GM23338 (cell line): ENCODE data around the gene MYADM. TPM values are rescaled to one million over a fixed set of nuclear protein-coding genes. Genes with fewer than 3 reads are reported as not detected.

ENCODE experiments used
- ATAC-seq: fragments of 200-7000 bp; cut with Tn5 transposase; 3 replicates; pipeline ENCODE4 v1.9.1; 2020
- DNase-seq: peaks from one replicate; pipeline ENCODE4 v3.0.0-alpha.2; 2015; ENCODE audit warnings: low spot score
- H2AFZ ChIP-seq: fragments of 200-600 bp; sonication (generic); 2 replicates; pipeline ENCODE4 v1.8.0; 2016; ENCODE audit warnings: antibody characterized with exemption, mild to moderate bottlenecking, moderate library complexity
- H3F3A ChIP-seq: fragments of 200-600 bp; sonication (generic); replicated peaks from 2 replicates; pipeline ENCODE4 v1.8.0; 2017; ENCODE audit warnings: antibody characterized with exemption, mixed run types, low read depth
- H3K27ac ChIP-seq: fragments of 200-600 bp; sonication (generic); 2 replicates; pipeline ENCODE4 v1.6.1; 2016; ENCODE audit warnings: low read depth
- H3K27me3 ChIP-seq: fragments of 200-600 bp; sonication (generic); 2 replicates; pipeline ENCODE4 v1.8.0; 2016; ENCODE audit warnings: mild to moderate bottlenecking, mixed run types, moderate library complexity; ENCODE audit not compliant: insufficient read depth
- H3K36me3 ChIP-seq: fragments of 200-600 bp; sonication (generic); 2 replicates; pipeline ENCODE4 v1.8.0; 2016; ENCODE audit warnings: mild to moderate bottlenecking; ENCODE audit not compliant: insufficient read depth
- H3K4me1 ChIP-seq: fragments of 200-600 bp; sonication (generic); 2 replicates; pipeline ENCODE4 v1.8.0; 2016; ENCODE audit warnings: mild to moderate bottlenecking, moderate library complexity; ENCODE audit not compliant: insufficient read depth
- H3K4me2 ChIP-seq: fragments of 200-600 bp; sonication (generic); 2 replicates; pipeline ENCODE4 v1.7.1; 2017; ENCODE audit warnings: mixed run types
- H3K4me3 ChIP-seq: fragments of 200-600 bp; sonication (generic); 2 replicates; pipeline ENCODE4 v1.6.1; 2016; ENCODE audit warnings: mixed run types
- H3K79me2 ChIP-seq: fragments of 200-600 bp; sonication (generic); replicated peaks from 2 replicates; pipeline ENCODE4 v1.8.0; 2017; ENCODE audit warnings: mild to moderate bottlenecking; ENCODE audit not compliant: insufficient read depth
- H3K9me2 ChIP-seq: fragments of 200-600 bp; sonication (generic); 2 replicates; pipeline ENCODE4 v1.8.0; 2017; ENCODE audit not compliant: insufficient read depth
- H4K20me1 ChIP-seq: fragments of 200-600 bp; sonication (generic); replicated peaks from 2 replicates; pipeline ENCODE4 v1.8.0; 2017; ENCODE audit warnings: mild to moderate bottlenecking; ENCODE audit not compliant: insufficient read depth
- H3K27ac Mint-ChIP-seq: 2 replicates; pipeline ENCODE4 v1.8.0; 2020; ENCODE audit warnings: inconsistent platforms, mild to moderate bottlenecking, moderate library complexity, mixed read lengths
- H3K27me3 Mint-ChIP-seq: 3 replicates; pipeline ENCODE4 v1.8.0; 2022; ENCODE audit warnings: low read depth, mild to moderate bottlenecking, moderate library complexity, mixed read lengths, inconsistent platforms; ENCODE audit not compliant: insufficient read depth, poor library complexity
- H3K36me3 Mint-ChIP-seq: 3 replicates; pipeline ENCODE4 v1.8.0; 2021; ENCODE audit warnings: low read depth, mild to moderate bottlenecking, inconsistent platforms, moderate library complexity, mixed read lengths
- H3K4me1 Mint-ChIP-seq: 3 replicates; pipeline ENCODE4 v1.8.0; 2020; ENCODE audit warnings: mild to moderate bottlenecking, inconsistent platforms, mixed read lengths
- H3K4me3 Mint-ChIP-seq: 3 replicates; pipeline ENCODE4 v1.8.0; 2021; ENCODE audit warnings: moderate library complexity, mild to moderate bottlenecking, inconsistent platforms, mixed read lengths
- H3K9me3 Mint-ChIP-seq: 3 replicates; pipeline ENCODE4 v1.8.0; 2020; ENCODE audit warnings: moderate library complexity, mild to moderate bottlenecking, inconsistent platforms, mixed read lengths
- CREB1 ChIP-seq: fragments of 250-450 bp; sonication (Bioruptor Pico); IDR thresholded peaks from 2 replicates; pipeline ENCODE4 v1.5.0; 2020; ENCODE audit warnings: low read depth, mild to moderate bottlenecking, moderate library complexity
- CTCF ChIP-seq, 2 experiments: fragments of 200-600 bp in 1 of 2; sonication (generic) in 1 of 2; conservative IDR thresholded peaks; 2 replicates each; pipeline versions ENCODE4 v1.5.1 to v1.6.1; 2016 to 2017; ENCODE audit warnings: antibody characterized with exemption in 2 of 2, low read depth in 2 of 2, mild to moderate bottlenecking in 2 of 2, moderate library complexity in 1 of 2
- EZH2 ChIP-seq: fragments of 200-600 bp; sonication (generic); IDR thresholded peaks from one replicate; pipeline ENCODE4 v1.8.0; 2017; ENCODE audit warnings: antibody characterized with exemption, mild to moderate bottlenecking, low read depth; ENCODE audit not compliant: unreplicated experiment
- EZH2phosphoT487 ChIP-seq: fragments of 200-600 bp; sonication (generic); IDR thresholded peaks from one replicate; pipeline ENCODE4 v1.8.1; 2018; ENCODE audit warnings: antibody characterized with exemption; ENCODE audit not compliant: unreplicated experiment
- JUNB ChIP-seq: IDR thresholded peaks from one replicate; pipeline ENCODE4 v1.6.1; 2016; ENCODE audit warnings: antibody characterized with exemption; ENCODE audit not compliant: unreplicated experiment
- NANOG ChIP-seq: IDR thresholded peaks from 2 replicates; pipeline ENCODE4 v1.6.1; 2016; ENCODE audit warnings: antibody characterized with exemption, borderline replicate concordance
- POLR2AphosphoS5 ChIP-seq: IDR thresholded peaks from 2 replicates; pipeline ENCODE4 v1.6.1; 2016; ENCODE audit warnings: antibody characterized with exemption, low read depth
- REST ChIP-seq: IDR thresholded peaks from one replicate; pipeline ENCODE4 v1.6.1; 2018; ENCODE audit warnings: antibody characterized with exemption; ENCODE audit not compliant: unreplicated experiment
- STAT1 ChIP-seq: IDR thresholded peaks from one replicate; pipeline ENCODE4 v1.6.1; 2016; ENCODE audit warnings: antibody characterized with exemption; ENCODE audit not compliant: unreplicated experiment
- ZNF114 ChIP-seq: fragments of 250-450 bp; sonication (Bioruptor Pico); IDR thresholded peaks from 2 replicates; pipeline ENCODE4 v1.5.0; 2020; ENCODE audit warnings: mild to moderate bottlenecking, moderate library complexity
- ZNF331 ChIP-seq: fragments of 250-450 bp; sonication (Bioruptor Pico); IDR thresholded peaks from 2 replicates; pipeline ENCODE4 v1.5.0; 2020; ENCODE audit warnings: low read depth, mild to moderate bottlenecking, moderate library complexity
- polyA plus RNA-seq: library from polyadenylated mRNA; unstranded; fragments of >200 nt; fragmentation: Nextera tagmentation; extraction: Ambion mirVana; gene quantifications from 2 replicates; pipeline ENCODE4 v1.2.1, GENCODE V29; 2016
- total RNA-seq: library from RNA; depleted of rRNA; stranded (reverse); fragments of >200 nt; shearing (Covaris generic); gene quantifications from 2 replicates; pipeline ENCODE4 v1.2.3, GENCODE V29; 2014
- TF ChIP-seq, protein P1 (sequence below): IDR thresholded peaks from 2 replicates; pipeline ENCODE4 v1.6.1; 2016; ENCODE audit warnings: antibody characterized with exemption
- TF ChIP-seq, protein P2 (sequence below): fragments of 250-450 bp; sonication (Bioruptor Pico); IDR thresholded peaks from 2 replicates; pipeline ENCODE4 v1.5.0; 2020; ENCODE audit warnings: mild to moderate bottlenecking, moderate library complexity

The MYADM gene
- total and polyA plus RNA-seq, 2 experiments from 2014 or later = 49.9 to 57.1 TPM

GRCh38 chr19:53892301-53892980 lies 24.8 kb downstream of the MYADM start:
- Histone ChIP-seq H3K27me3 (no peaks in the 10 kb centered on the region), H3K4me3 (no peak overlapping the region), H3K4me2 (no peak overlapping the region), H4K20me1 (no peaks in the 10 kb centered on the region; the same call in 1 of the 2 replicates), H2AFZ (no peak overlapping the region), H3F3A (peaks cover 34% of the 10 kb centered on the region; the same call in 1 of the 2 replicates), H3K27ac (no peak overlapping the region), H3K4me1 (peaks cover 27% of the 10 kb centered on the region), H3K79me2 (no peaks in the 10 kb centered on the region), H3K9me2 (no peaks in the 10 kb centered on the region), H3K36me3 (no peaks in the 10 kb centered on the region)
- ATAC-seq (no peak), DNase-seq (peak; percentile 8)
- no peaks in the 10 kb centered on the region; the same call in 2 of the 3 replicates for H3K9me3 Mint-ChIP-seq
- 0 out of 2 replicates have a peak overlapping the region, but pooled peaks have one; percentile 48 for H3K27ac Mint-ChIP-seq
- H3K4me1 Mint-ChIP-seq = peaks cover 39% of the 10 kb centered on the region
- TF ChIP-seq REST = no peak
- no peak for TF ChIP-seq CREB1 (CRISPR knock-in tag)
- no peak for TF ChIP-seq EZH2
- TF ChIP-seq STAT1 = no peak
- TF ChIP-seq, protein P1, sequence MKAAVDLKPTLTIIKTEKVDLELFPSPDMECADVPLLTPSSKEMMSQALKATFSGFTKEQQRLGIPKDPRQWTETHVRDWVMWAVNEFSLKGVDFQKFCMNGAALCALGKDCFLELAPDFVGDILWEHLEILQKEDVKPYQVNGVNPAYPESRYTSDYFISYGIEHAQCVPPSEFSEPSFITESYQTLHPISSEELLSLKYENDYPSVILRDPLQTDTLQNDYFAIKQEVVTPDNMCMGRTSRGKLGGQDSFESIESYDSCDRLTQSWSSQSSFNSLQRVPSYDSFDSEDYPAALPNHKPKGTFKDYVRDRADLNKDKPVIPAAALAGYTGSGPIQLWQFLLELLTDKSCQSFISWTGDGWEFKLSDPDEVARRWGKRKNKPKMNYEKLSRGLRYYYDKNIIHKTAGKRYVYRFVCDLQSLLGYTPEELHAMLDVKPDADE = no peak
- TF ChIP-seq CTCF (conservative IDR thresholded peaks at IDR 0.05; ENCODE audit: low read depth in 2 of 2) = no peak
- TF ChIP-seq NANOG = no peak
- no peak for TF ChIP-seq EZH2phosphoT487
- TF ChIP-seq JUNB = no peak
- TF ChIP-seq, protein P2, sequence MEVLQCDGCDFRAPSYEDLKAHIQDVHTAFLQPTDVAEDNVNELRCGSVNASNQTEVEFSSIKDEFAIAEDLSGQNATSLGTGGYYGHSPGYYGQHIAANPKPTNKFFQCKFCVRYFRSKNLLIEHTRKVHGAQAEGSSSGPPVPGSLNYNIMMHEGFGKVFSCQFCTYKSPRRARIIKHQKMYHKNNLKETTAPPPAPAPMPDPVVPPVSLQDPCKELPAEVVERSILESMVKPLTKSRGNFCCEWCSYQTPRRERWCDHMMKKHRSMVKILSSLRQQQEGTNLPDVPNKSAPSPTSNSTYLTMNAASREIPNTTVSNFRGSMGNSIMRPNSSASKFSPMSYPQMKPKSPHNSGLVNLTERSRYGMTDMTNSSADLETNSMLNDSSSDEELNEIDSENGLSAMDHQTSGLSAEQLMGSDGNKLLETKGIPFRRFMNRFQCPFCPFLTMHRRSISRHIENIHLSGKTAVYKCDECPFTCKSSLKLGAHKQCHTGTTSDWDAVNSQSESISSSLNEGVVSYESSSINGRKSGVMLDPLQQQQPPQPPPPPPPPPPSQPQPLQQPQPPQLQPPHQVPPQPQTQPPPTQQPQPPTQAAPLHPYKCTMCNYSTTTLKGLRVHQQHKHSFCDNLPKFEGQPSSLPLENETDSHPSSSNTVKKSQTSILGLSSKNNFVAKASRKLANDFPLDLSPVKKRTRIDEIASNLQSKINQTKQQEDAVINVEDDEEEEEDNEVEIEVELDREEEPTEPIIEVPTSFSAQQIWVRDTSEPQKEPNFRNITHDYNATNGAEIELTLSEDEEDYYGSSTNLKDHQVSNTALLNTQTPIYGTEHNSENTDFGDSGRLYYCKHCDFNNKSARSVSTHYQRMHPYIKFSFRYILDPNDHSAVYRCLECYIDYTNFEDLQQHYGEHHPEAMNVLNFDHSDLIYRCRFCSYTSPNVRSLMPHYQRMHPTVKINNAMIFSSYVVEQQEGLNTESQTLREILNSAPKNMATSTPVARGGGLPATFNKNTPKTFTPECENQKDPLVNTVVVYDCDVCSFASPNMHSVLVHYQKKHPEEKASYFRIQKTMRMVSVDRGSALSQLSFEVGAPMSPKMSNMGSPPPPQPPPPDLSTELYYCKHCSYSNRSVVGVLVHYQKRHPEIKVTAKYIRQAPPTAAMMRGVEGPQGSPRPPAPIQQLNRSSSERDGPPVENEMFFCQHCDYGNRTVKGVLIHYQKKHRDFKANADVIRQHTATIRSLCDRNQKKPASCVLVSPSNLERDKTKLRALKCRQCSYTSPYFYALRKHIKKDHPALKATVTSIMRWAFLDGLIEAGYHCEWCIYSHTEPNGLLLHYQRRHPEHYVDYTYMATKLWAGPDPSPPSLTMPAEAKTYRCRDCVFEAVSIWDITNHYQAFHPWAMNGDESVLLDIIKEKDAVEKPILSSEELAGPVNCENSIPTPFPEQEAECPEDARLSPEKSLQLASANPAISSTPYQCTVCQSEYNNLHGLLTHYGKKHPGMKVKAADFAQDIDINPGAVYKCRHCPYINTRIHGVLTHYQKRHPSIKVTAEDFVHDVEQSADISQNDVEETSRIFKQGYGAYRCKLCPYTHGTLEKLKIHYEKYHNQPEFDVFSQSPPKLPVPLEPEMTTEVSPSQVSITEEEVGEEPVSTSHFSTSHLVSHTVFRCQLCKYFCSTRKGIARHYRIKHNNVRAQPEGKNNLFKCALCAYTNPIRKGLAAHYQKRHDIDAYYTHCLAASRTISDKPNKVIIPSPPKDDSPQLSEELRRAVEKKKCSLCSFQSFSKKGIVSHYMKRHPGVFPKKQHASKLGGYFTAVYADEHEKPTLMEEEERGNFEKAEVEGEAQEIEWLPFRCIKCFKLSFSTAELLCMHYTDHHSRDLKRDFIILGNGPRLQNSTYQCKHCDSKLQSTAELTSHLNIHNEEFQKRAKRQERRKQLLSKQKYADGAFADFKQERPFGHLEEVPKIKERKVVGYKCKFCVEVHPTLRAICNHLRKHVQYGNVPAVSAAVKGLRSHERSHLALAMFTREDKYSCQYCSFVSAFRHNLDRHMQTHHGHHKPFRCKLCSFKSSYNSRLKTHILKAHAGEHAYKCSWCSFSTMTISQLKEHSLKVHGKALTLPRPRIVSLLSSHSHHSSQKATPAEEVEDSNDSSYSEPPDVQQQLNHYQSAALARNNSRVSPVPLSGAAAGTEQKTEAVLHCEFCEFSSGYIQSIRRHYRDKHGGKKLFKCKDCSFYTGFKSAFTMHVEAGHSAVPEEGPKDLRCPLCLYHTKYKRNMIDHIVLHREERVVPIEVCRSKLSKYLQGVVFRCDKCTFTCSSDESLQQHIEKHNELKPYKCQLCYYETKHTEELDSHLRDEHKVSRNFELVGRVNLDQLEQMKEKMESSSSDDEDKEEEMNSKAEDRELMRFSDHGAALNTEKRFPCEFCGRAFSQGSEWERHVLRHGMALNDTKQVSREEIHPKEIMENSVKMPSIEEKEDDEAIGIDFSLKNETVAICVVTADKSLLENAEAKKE (CRISPR knock-in tag) = no peak
- TF ChIP-seq ZNF331 = no peak
- TF ChIP-seq POLR2AphosphoS5 = no peak
- TF ChIP-seq ZNF114 (CRISPR knock-in tag) = no peak
- peaks cover 13% of the 10 kb centered on the region; the same call in 1 of the 3 replicates for H3K36me3 Mint-ChIP-seq
- H3K4me3 Mint-ChIP-seq = no peak overlapping the region
- H3K27me3 Mint-ChIP-seq = peaks cover 20% of the 10 kb centered on the region
